Measurements from ENCODE around the gene CACNA1B.

The CACNA1B gene

DNA sequence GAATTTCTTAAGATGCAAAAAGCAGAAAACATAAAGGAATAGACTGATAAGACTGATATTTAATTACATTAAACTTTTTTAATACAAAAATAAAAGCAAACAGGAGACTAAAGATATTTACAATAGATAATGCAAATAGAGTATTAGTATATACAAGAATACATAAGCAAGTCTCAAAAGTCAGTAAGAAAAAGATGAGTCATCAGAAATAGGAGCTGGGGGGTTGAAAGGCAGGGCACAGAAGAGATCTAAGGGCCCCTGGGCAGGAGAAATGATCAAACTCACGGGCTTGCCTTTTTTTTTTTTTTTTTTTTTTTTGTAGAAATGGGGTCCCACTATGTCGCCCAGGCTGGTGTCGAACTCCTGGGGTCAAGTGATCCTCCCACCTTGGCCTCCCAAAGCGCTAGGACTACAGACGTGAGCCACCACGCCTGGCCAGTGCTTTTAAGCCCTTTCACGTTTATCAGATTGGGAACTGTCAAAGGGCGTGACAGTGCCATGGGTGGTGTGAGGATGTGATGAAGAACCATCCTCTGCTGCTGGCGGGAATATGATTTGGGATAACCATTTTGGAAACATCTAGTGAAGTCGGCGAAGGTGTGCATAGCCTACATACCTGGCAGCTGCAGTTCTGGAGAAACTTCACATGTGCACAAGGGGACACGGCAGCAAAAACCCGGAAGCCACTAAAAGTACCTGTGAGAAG lies 126.1 kb downstream of the CACNA1B start:
- no peaks in the 10 kb centered on the region; a peak in 1 of 22 replicates for H4K20me1 ChIP-seq
- H3K4me1 ChIP-seq = peaks cover 0 to 8% (median 0%) of the 10 kb centered on the region in 10 experiments; a peak in 6 of 20 replicates
- no peak overlapping the region for H3K9ac ChIP-seq
- no peaks in the 10 kb centered on the region for H3K27me3 ChIP-seq
- no peak overlapping the region for H3K27ac ChIP-seq
- no peaks in the 10 kb centered on the region for H3K36me3 ChIP-seq
- no peak overlapping the region for H3K4me3 ChIP-seq
- H3K4me2 ChIP-seq = no peak overlapping the region
- H3K9me3 ChIP-seq (replicated peaks in 1 of 11) = no peaks in the 10 kb centered on the region
- no peak for TF ChIP-seq Cebpa-rat (IDR thresholded peaks at IDR 0.05)

- H3K9ac ChIP-seq = no peak overlapping the region
- H4K20me1 ChIP-seq = no peaks in the 10 kb centered on the region; a peak in 2 of 22 replicates
- TF ChIP-seq Cebpa-rat (IDR thresholded peaks at IDR 0.05) = no peak
- no peak overlapping the region for H3K27ac ChIP-seq
- peaks cover 0 to 9% (median 0%) of the 10 kb centered on the region in 10 experiments; a peak in 7 of 20 replicates for H3K4me1 ChIP-seq
- H3K27me3 ChIP-seq = no peaks in the 10 kb centered on the region
- H3K4me3 ChIP-seq = no peak overlapping the region
- H3K9me3 ChIP-seq (replicated peaks in 1 of 11) = no peaks in the 10 kb centered on the region
- no peaks in the 10 kb centered on the region for H3K36me3 ChIP-seq
- H3K4me2 ChIP-seq = no peak overlapping the region
These were observed 129.1 kb downstream of the CACNA1B start for GRCh38 chr9:138006576-138007233.

DNA sequence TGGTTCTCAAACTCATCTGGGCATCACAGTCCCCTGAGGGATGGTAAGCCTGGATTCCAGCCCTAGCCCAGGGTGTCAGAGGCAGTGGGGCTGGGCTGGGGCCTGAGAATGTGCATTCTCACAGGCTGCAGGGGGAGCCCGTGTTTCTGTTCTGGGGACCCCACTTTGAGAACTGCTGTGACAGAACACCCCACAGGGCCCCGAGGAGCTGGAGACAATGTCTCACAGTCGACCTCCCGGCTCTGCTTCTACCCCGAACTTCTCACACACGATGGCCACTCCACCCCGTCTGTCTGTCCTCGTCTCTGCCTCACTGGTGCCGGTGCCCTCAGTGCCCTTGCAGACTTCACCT lies 130.0 kb downstream of the CACNA1B start:
- TF ChIP-seq Cebpa-rat (IDR thresholded peaks at IDR 0.05) = no peak
- Histone ChIP-seq H3K4me1 (peaks cover 0 to 9% (median 0%) of the 10 kb centered on the region in 10 experiments; a peak in 7 of 20 replicates), H4K20me1 (no peaks in the 10 kb centered on the region; a peak in 2 of 22 replicates), H3K27ac (no peak overlapping the region), H3K4me2 (no peak overlapping the region), H3K9ac (no peak overlapping the region), H3K36me3 (no peaks in the 10 kb centered on the region), H3K27me3 (no peaks in the 10 kb centered on the region), H3K4me3 (no peak overlapping the region), H3K9me3 (replicated peaks in 1 of 11) (no peaks in the 10 kb centered on the region)

- Histone ChIP-seq H3K36me3 (no peaks in the 10 kb centered on the region), H3K27me3 (no peaks in the 10 kb centered on the region), H3K9me3 (replicated peaks in 1 of 11) (no peaks in the 10 kb centered on the region), H3K4me2 (peak overlapping the region in 3 of 11 experiments; percentile 24 to 37 (median 36); a peak in 2 of 22 replicates), H4K20me1 (peaks cover 0 to 2% (median 0%) of the 10 kb centered on the region in 11 experiments; a peak in 2 of 22 replicates), H3K27ac (peak overlapping the region in 1 of 11 experiments; percentile 28; a peak in 1 of 22 replicates), H3K9ac (no peak overlapping the region), H3K4me3 (no peak overlapping the region), H3K4me1 (peaks cover 0 to 9% (median under 1%) of the 10 kb centered on the region in 10 experiments; a peak in 8 of 20 replicates)
- no peak for TF ChIP-seq Cebpa-rat (IDR thresholded peaks at IDR 0.05)
These were observed 130.6 kb downstream of the CACNA1B start for GRCh38 chr9:138007918-138008841.

DNA sequence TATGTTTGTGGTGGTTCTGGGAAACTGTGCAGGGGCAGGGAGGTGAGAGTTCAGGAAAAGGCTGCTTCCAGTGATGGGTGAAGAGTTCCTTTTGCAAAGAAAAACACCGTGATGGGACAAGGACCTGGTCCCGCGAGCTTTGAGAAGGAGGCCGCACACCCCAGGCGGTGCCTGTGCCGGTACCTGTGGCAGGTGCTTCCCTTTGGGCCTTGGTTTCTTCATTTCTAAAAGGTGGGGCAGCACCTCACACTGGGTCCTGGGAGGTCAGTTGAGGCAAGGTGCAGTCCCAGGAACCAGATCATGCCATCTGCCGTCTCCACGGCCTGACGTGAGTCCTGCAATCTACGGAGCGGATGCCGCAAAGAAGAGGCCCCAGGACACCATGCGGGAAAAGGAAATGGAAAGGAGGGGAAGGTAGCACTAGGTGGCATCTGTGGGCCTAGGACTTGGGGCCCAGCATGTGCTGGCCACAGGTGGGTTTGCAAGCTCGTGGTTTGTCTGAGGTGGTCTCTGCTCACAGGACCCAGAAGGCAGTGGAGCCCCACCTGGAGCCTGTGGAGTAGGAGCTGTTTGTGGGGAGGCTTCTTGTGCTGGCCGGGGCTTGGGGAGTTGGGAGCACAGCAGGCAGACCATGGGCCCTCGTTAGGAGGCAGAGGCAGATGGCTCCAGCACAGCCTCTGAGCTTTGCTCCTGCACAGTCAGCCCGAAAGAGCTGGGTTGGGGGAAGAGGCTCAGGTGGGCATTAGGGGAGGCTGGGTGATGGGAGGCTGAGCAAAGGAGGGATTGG lies 131.6 kb downstream of the CACNA1B start:
- Histone ChIP-seq H3K9me3 (replicated peaks in 1 of 11) (no peaks in the 10 kb centered on the region), H3K4me2 (0 out of 22 replicates have a peak overlapping the region, but pooled peaks of 1 of the 11 experiments have one; percentile 36), H3K27ac (no peak overlapping the region), H4K20me1 (peaks cover 0 to 6% (median 0%) of the 10 kb centered on the region in 11 experiments; a peak in 4 of 22 replicates), H3K4me1 (peaks cover under 1 to 12% (median 6%) of the 10 kb centered on the region in 10 experiments; a peak in 13 of 20 replicates), H3K9ac (no peak overlapping the region), H3K27me3 (no peaks in the 10 kb centered on the region), H3K4me3 (no peak overlapping the region), H3K36me3 (no peaks in the 10 kb centered on the region)
- TF ChIP-seq Cebpa-rat (IDR thresholded peaks at IDR 0.05) = no peak

- Histone ChIP-seq H3K4me2 (no peak overlapping the region), H3K36me3 (no peaks in the 10 kb centered on the region), H4K20me1 (peaks cover 0 to 10% (median 0%) of the 10 kb centered on the region in 11 experiments; a peak in 4 of 22 replicates), H3K9ac (no peak overlapping the region), H3K27ac (no peak overlapping the region), H3K9me3 (replicated peaks in 1 of 11) (no peaks in the 10 kb centered on the region), H3K27me3 (no peaks in the 10 kb centered on the region), H3K4me3 (no peak overlapping the region), H3K4me1 (peaks cover 8 to 20% (median 12%) of the 10 kb centered on the region in 10 experiments; a peak in 18 of 20 replicates)
- TF ChIP-seq Cebpa-rat (IDR thresholded peaks at IDR 0.05) = no peak
These were observed 132.5 kb downstream of the CACNA1B start for GRCh38 chr9:138009803-138010690.

- Histone ChIP-seq H3K4me2 (no peak overlapping the region), H3K4me3 (no peak overlapping the region), H3K36me3 (no peaks in the 10 kb centered on the region), H3K9ac (no peak overlapping the region), H3K4me1 (peaks cover 9 to 29% (median 19%) of the 10 kb centered on the region in 10 experiments; a peak in 19 of 20 replicates), H3K27me3 (no peaks in the 10 kb centered on the region), H3K27ac (no peak overlapping the region), H3K9me3 (replicated peaks in 1 of 11) (no peaks in the 10 kb centered on the region), H4K20me1 (peaks cover 0 to 15% (median 0%) of the 10 kb centered on the region in 11 experiments; a peak in 5 of 22 replicates)
- TF ChIP-seq Cebpa-rat (IDR thresholded peaks at IDR 0.05) = no peak
These were observed 133.3 kb downstream of the CACNA1B start for GRCh38 chr9:138010861-138011260.

All from BLaER1 treated with 17β-estradiol and CSF1 and Interleukin-3, amounts not matched to agents 10 nM and 100 nM (cell line).